Stomach (tissue), 9 donors: ENCODE data around the gene NPM3. TPM values are rescaled to one million over a fixed set of nuclear protein-coding genes. Genes with fewer than 3 reads are reported as not detected.
A peak's percentile ranks its signal among the peaks of the same experiment; 100 is the strongest.

Experiments used
- DNase-seq, 2 donors: peaks; one replicate each; pipeline versions ENCODE4 v3.0.0 to v3.0.0-alpha.2; 2013 to 2019
- H3K27ac ChIP-seq, 5 donors: fragments of 200-600 bp in 4 of 5; sonication (generic) in 4 of 5; one replicate each; pipeline ENCODE4 v1.5.1; 2013 to 2019; ENCODE audit warnings: mild to moderate bottlenecking in 1 of 5, moderate library complexity in 1 of 5
- H3K27me3 ChIP-seq, 3 donors: fragments of 200-600 bp; sonication (generic); one replicate each; pipeline ENCODE4 v1.5.1; 2017 to 2019; ENCODE audit warnings: mixed run types in 1 of 3
- H3K36me3 ChIP-seq, 4 donors: fragments of 200-600 bp; sonication (generic); 1 replicate in 3 of 4; 2 replicates in 1 of 4; pipeline ENCODE4 v1.5.1; 2016 to 2019
- H3K4me1 ChIP-seq, 4 donors: fragments of 200-600 bp; sonication (generic); one replicate each; pipeline ENCODE4 v1.5.1; 2016 to 2019
- H3K4me3 ChIP-seq, 4 donors: fragments of 200-600 bp; sonication (generic) in 3 of 4; one replicate each; pipeline ENCODE4 v1.5.1; 2016 to 2019; ENCODE audit warnings: mild to moderate bottlenecking in 1 of 4
- H3K9me3 ChIP-seq, 4 donors: fragments of 200-600 bp; sonication (generic); one replicate each; pipeline ENCODE4 v1.5.1; 2016 to 2019
- CTCF ChIP-seq, 7 experiments: fragments of 450-650 bp in 4 of 7; fragments of 200-600 bp in 3 of 7; sonication (generic) in 3 of 7; IDR thresholded peaks; one replicate each; pipeline ENCODE4 v1.5.1; 2016 to 2019; ENCODE audit warnings: antibody characterized with exemption in 7 of 7, control low read depth in 2 of 7, mild to moderate bottlenecking in 1 of 7
- EP300 ChIP-seq: sonication (generic); formaldehyde crosslinking; IDR thresholded peaks from one replicate; pipeline ENCODE4 v1.6.1; 2017; ENCODE audit warnings: antibody characterized with exemption
- POLR2A ChIP-seq, 4 donors: fragments of 450-650 bp; IDR thresholded peaks; one replicate each; pipeline ENCODE4 v1.6.1; 2016; ENCODE audit warnings: antibody characterized with exemption in 4 of 4, control low read depth in 2 of 4, mild to moderate bottlenecking in 1 of 4, moderate library complexity in 1 of 4
- POLR2AphosphoS5 ChIP-seq, 3 donors: sonication (generic); formaldehyde crosslinking; IDR thresholded peaks; one replicate each; pipeline ENCODE4 v1.6.1; 2016; ENCODE audit warnings: antibody characterized with exemption in 3 of 3
- WGBS, 5 donors: extraction: QIAGEN DNeasy Blood & Tissue Kit in 3 of 5; methylation state at CpG; one replicate each; pipeline versions ENCODE4 v1.1.5 to v1.1.7; 2013 to 2018; 5-methylcytosine and 5-hydroxymethylcytosine counted together
- intact Hi-C: fragments of 100-400 bp; cut with DNase I; formaldehyde crosslinking; loops from one replicate; pipeline ENCODE4 v1.15.1; 2023; ENCODE audit warnings: low total_unique reads
- polyA plus RNA-seq, 3 donors: library from polyadenylated mRNA; stranded (reverse); fragments of 200-250 nt; gene quantifications; one replicate each; pipeline ENCODE4 v1.2.3, GENCODE V29; 2013
- total RNA-seq, 5 donors: library from RNA; depleted of rRNA; stranded (reverse); fragments of >200 nt; gene quantifications; one replicate each; pipeline versions ENCODE4 v1.1.0 to v1.2.3, GENCODE V29; 2014 to 2016
- donor health status: healthy with polysubstance abuse.
- donor health status: Bipolar disorder and iron deficiency.
- donor health status: healthy.

The NPM3 gene
- total and polyA plus RNA-seq, 8 donors = 2.3 to 68.1 (median 26.0) TPM; not detected in 1

GRCh38 chr10:101778781-101779543, 4.3 kb downstream of the NPM3 start:
- H3K4me1 ChIP-seq = peaks cover 55 to 87% (median 78%) of the 10 kb centered on the region in 4 donors
- no peak overlapping the region for H3K27ac ChIP-seq
- TF ChIP-seq POLR2A (IDR thresholded peaks at IDR 0.05) = no peak
- no peak for TF ChIP-seq CTCF (IDR thresholded peaks at IDR 0.05)
- TF ChIP-seq EP300 = no peak
- TF ChIP-seq POLR2AphosphoS5 (IDR thresholded peaks at IDR 0.05) = no peak
- peaks cover 0 to under 1% (median 0%) of the 10 kb centered on the region in 4 donors for H3K36me3 ChIP-seq
- DNase-seq = peak; percentile 68 to 85
- peaks cover 24 to 59% (median 51%) of the 10 kb centered on the region in 3 donors for H3K27me3 ChIP-seq
- H3K9me3 ChIP-seq = no peaks in the 10 kb centered on the region
- WGBS, 5 donors = 4 to 16% (median 6%) methylated on average over 24 to 58 of the region's 58 CpGs
- intact Hi-C loops = no loop called here
- H3K4me3 ChIP-seq = peak overlapping the region; percentile 43 to 57 (median 46)

GRCh38 chr10:101778151-101778780, 5.0 kb downstream of the NPM3 start:
- 39 to 62% (median 43%) methylated on average over 10 to 12 of the region's 12 CpGs for WGBS, 5 donors
- H3K36me3 ChIP-seq = no peaks in the 10 kb centered on the region
- H3K4me3 ChIP-seq = peak overlapping the region in 2 of 4 donors; percentile 48 to 57
- no peak overlapping the region for H3K27ac ChIP-seq
- TF ChIP-seq CTCF (IDR thresholded peaks at IDR 0.05) (no peak), POLR2A (IDR thresholded peaks at IDR 0.05) (no peak), EP300 (no peak), POLR2AphosphoS5 (IDR thresholded peaks at IDR 0.05) (no peak)
- intact Hi-C loops = no loop called here
- peaks cover 28 to 66% (median 58%) of the 10 kb centered on the region in 3 donors for H3K27me3 ChIP-seq
- peaks cover 50 to 84% (median 75%) of the 10 kb centered on the region in 4 donors for H3K4me1 ChIP-seq
- peak in 1 of 2 donors; percentile 23 for DNase-seq
- H3K9me3 ChIP-seq = no peaks in the 10 kb centered on the region

- H3K9me3 ChIP-seq = no peaks in the 10 kb centered on the region
- H3K4me1 ChIP-seq = peaks cover 49 to 82% (median 72%) of the 10 kb centered on the region in 4 donors
- H3K27ac ChIP-seq = no peak overlapping the region
- intact Hi-C loops = no loop called here
- 85 to 90% (median 88%) methylated on average over 3 of the region's 3 CpGs for WGBS, 5 donors
- H3K36me3 ChIP-seq = no peaks in the 10 kb centered on the region
- peaks cover 34 to 71% (median 64%) of the 10 kb centered on the region in 3 donors for H3K27me3 ChIP-seq
- DNase-seq = peak; percentile 16 to 25
- H3K4me3 ChIP-seq = no peak overlapping the region
- TF ChIP-seq CTCF (IDR thresholded peaks at IDR 0.05) (no peak), POLR2AphosphoS5 (IDR thresholded peaks at IDR 0.05) (no peak)
These were observed 5.6 kb downstream of the NPM3 start for GRCh38 chr10:101777619-101778145.

GRCh38 chr10:101776161-101776817, 7.0 kb downstream of the NPM3 start:
- intact Hi-C loops = no loop called here
- no peak overlapping the region for H3K27ac ChIP-seq
- WGBS, 5 donors = 5 to 18% (median 16%) methylated on average over 19 to 61 of the region's 74 CpGs
- DNase-seq = peak; percentile 21 to 23
- H3K36me3 ChIP-seq = no peaks in the 10 kb centered on the region
- H3K9me3 ChIP-seq = no peaks in the 10 kb centered on the region
- peaks cover 39 to 68% (median 58%) of the 10 kb centered on the region in 4 donors for H3K4me1 ChIP-seq
- TF ChIP-seq POLR2A (IDR thresholded peaks at IDR 0.05) (no peak), POLR2AphosphoS5 (IDR thresholded peaks at IDR 0.05) (no peak), CTCF (IDR thresholded peaks at IDR 0.05) (no peak)
- H3K4me3 ChIP-seq = peak overlapping the region in 3 of 4 donors; percentile 35 to 41 (median 36)
- peaks cover 36 to 85% (median 78%) of the 10 kb centered on the region in 3 donors for H3K27me3 ChIP-seq
